PC-3 (cell line): ENCODE measurements around the gene SYNGR4.

Source experiments
- EZH2 ChIP-seq: fragments of 300-600 bp; sonication (generic); IDR thresholded peaks from one replicate; pipeline ENCODE4 v1.6.1; 2017; ENCODE audit warnings: antibody characterized with exemption, mild to moderate bottlenecking, low read length; ENCODE audit not compliant: unreplicated experiment
- TF ChIP-seq, protein P1 (sequence below): fragments of 300-600 bp; sonication (generic); conservative IDR thresholded peaks from 2 replicates; pipeline ENCODE4 v1.5.1; 2017; ENCODE audit warnings: antibody characterized with exemption, low read depth, mild to moderate bottlenecking, low read length

DNA sequence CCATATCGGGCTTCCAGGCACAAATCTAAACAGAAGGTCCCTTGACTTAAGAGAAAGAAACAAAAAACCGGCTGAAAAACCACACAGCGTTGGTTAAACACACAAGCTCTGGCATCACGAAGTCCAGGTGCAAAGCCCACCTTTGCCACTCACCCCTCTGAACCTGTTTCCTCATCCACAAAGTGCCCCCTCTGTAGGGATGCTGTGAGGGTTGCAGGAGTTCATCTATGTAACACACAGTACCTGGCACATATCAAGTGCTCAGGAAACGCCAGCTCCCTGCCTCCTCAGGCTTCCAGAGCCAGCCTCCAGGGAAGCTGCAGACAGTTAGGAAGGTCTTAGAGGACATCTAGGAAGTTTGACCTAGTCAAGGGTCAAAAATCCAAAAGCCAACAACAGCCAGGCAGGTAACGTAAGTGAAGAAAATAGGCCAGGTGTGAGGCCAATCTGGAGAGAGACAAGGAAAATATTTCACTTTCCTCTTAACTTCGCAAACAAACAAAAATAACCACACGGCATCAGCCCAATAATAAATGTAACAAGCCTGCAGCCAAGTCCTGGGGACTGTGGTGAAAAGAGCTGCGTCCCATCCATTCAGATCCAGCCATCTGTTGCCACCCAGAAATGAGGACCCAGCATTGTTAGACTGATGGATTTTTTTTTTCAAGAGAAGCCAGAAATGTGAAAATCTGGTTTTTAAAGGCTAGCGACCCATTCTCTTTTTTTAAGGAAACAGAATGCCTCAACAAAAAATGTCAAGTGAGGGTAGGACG, 17.2 kb downstream of the SYNGR4 start:
- TF ChIP-seq, protein P1, sequence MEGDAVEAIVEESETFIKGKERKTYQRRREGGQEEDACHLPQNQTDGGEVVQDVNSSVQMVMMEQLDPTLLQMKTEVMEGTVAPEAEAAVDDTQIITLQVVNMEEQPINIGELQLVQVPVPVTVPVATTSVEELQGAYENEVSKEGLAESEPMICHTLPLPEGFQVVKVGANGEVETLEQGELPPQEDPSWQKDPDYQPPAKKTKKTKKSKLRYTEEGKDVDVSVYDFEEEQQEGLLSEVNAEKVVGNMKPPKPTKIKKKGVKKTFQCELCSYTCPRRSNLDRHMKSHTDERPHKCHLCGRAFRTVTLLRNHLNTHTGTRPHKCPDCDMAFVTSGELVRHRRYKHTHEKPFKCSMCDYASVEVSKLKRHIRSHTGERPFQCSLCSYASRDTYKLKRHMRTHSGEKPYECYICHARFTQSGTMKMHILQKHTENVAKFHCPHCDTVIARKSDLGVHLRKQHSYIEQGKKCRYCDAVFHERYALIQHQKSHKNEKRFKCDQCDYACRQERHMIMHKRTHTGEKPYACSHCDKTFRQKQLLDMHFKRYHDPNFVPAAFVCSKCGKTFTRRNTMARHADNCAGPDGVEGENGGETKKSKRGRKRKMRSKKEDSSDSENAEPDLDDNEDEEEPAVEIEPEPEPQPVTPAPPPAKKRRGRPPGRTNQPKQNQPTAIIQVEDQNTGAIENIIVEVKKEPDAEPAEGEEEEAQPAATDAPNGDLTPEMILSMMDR = no peak
- no peak for TF ChIP-seq EZH2
